H1 (cell line): ENCODE measurements around the gene RTN4. TPM values are rescaled to one million over a fixed set of nuclear protein-coding genes. Genes with fewer than 3 reads are reported as not detected.

Experiments used
- CHD7 ChIP-seq: fragments of 300-600 bp; sonication (generic); IDR thresholded peaks from 2 replicates; pipeline ENCODE4 v1.7.1; 2012; ENCODE audit warnings: low read length, moderate library complexity, mild to moderate bottlenecking, inconsistent platforms; ENCODE audit not compliant: insufficient replicate concordance
- NANOG ChIP-seq: IDR thresholded peaks from 2 replicates; pipeline ENCODE4 v1.6.1; 2011; ENCODE audit warnings: low read length, low read depth, mild to moderate bottlenecking, inconsistent platforms; ENCODE audit not compliant: insufficient read depth, poor library complexity, severe bottlenecking
- polyA plus RNA-seq, 7 experiments: library from polyadenylated mRNA; depleted of rRNA in 3 of 7; stranded (reverse) in 5 of 7; unstranded in 2 of 7; fragments of >200 nt in 5 of 7; fragments of 200-250 nt in 2 of 7; gene quantifications; 1 replicate in 5 of 7; 2 replicates in 1 of 7; 4 replicates in 1 of 7; pipeline versions ENCODE4 v1.2.1 to v1.2.3, GENCODE V29; 2011 to 2013; ENCODE audit warnings: missing spikeins in 2 of 7, mixed read lengths in 2 of 7
- total RNA-seq: library from RNA; stranded (reverse); fragmentation: NEBNext Ultra II Directional; extraction: Animal tissue kit (Norgen Biotek cat#: 25700); gene quantifications from 2 replicates; pipeline ENCODE4 v1.2.1, GENCODE V29; 2021

RTN4 gene
- total and polyA plus RNA-seq, 2 of the 8 experiments (the other 6 are each of a cell fraction or from before 2014, with no cell fraction given) = 179 to 242 TPM

- no peak for TF ChIP-seq CHD7
- no peak for TF ChIP-seq NANOG
These were observed 25.2 kb downstream of the RTN4 start (continued) for GRCh38 chr2:55025082-55025481.
